Measurements from ENCODE around the gene IPO7. TPM values are rescaled to one million over a fixed set of nuclear protein-coding genes. Genes with fewer than 3 reads are reported as not detected.
"Not testable (repeated sequence)": the region's sequence is repeated elsewhere in the genome, so short reads cannot be mapped to it uniquely, and the experiment has no call there.

The IPO7 gene
- total RNA-seq, 1 experiment from 2014 or later: 176 TPM

- no peak for DNase-seq (ENCODE audit: low read depth)
Observed at GRCh38 chr11:9397746-9398680, 13.6 kb downstream of the IPO7 start.

GRCh38 chr11:9399466-9399865 is 15.0 kb downstream of the IPO7 start:
- no peak for DNase-seq (ENCODE audit: low read depth)

DNA sequence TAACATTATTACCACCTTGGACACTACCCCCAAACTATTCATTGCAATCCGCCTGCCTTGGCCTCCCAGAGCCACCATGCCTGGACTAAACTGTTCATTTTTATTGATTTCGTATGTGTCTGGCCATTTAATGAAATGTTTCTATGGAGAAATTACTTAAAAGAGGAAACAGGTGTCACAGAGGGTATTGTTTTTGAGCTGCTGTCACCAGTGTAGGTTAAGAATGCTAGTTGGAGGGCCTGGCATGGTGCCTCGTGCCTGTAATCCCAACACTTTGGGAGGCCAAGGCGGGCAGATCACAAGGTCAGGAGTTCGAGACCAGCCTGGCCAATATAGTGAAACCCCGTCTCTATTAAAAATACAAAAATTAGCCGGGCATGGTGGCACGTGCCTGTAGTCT is 17.4 kb downstream of the IPO7 start:
- not testable (repeated sequence) for DNase-seq (ENCODE audit: low read depth)

DNA sequence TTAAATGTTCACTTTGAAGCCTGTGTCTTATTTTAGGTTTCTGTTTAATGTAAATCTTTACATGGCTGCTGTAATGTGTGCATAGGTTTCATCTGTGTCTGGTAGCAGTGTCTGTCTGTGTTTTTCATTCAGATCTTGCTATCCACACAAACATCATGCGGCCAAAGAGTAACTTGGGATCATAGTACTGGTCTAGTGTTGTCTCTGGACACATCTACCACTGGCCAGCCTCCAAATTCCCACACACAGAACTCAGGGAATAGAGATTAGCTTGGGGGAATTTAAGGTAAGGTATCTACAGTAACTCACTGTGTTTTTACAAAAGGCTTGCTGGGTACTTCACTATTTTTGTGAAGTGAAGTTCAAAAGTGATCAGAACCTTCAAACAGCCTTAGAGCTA is 44.3 kb downstream of the IPO7 start:
- DNase-seq (ENCODE audit: low read depth): no peak

- no peak for DNase-seq (ENCODE audit: low read depth)
Observed at GRCh38 chr11:9438611-9439010, 54.2 kb downstream of the IPO7 start.

DNA sequence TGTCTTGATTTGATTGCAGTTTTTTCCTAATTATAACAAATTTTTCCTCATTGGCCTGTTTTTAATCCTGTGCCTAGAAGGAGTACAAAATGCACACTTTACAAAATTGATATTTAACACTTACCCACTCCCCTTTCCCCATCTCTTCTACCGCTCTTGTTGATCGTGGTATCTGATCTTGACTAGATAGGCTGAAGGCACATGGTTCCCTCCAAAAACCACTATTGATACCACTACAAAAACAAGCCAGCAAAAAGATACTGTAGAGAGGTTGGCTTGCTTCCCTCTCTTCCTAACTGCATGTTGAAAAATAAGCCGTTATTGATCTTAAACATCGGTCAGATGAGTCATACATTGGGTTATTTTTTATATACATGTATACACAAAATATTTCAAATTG is 61.8 kb downstream of the IPO7 start:
- DNase-seq (ENCODE audit: low read depth): no peak

DNA sequence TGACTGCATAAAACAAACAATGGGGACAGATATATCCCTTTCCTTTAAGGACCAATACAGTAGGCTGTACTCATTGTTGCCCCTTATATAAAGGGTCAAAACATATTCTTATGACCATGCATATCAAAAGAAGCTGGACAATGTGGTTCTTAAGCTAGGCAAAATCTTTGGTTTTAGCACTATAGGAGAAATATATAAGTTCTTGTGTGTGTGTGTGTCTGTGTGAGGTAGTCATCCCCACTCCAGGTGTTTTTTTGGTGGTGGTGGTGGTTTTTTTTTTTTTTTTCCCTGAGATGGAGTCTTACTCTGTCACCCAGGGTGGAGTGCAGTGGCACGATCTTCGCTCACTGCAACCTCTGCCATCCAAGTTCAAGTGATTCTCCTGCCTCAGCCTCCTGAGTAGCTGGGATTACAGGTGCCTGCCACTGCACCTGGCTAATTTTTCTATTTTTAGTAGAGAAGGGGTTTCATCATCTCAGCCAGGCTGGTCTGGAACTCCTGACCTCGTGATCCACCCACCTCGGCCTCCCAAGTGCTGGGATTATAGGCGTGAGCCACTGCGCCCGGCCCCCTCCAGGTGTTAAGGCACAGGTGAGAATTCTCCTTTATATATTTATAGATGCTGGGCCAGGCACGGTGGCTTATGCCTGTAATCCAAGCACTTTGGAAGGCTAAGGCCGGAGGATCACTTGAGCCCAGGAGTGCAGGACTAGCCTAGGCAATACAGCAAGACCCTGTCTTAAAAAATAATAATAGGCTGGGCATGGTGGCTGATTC is 64.3 kb downstream of the IPO7 start:
- DNase-seq (ENCODE audit: low read depth): no peak

DNA sequence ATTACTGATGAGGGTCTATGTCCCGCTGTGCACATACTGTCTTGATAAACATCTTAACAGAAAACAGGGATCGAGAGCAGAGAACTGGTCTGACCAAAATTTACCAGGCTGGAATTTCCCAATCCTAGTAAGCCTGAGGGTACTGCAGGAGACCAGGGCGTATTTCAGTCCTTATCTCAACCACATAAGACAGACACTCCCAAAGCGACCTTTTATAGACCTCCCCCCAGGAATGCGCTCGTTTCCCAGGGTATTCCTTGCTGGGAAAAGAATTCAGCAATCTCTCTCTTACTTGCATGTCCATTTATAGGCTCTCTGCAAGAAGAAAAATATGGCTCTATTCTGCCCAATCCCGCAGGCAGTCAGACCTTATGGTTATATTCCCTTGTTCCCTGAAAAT is 67.6 kb downstream of the IPO7 start:
- not testable (repeated sequence) for DNase-seq (ENCODE audit: low read depth)

DNA sequence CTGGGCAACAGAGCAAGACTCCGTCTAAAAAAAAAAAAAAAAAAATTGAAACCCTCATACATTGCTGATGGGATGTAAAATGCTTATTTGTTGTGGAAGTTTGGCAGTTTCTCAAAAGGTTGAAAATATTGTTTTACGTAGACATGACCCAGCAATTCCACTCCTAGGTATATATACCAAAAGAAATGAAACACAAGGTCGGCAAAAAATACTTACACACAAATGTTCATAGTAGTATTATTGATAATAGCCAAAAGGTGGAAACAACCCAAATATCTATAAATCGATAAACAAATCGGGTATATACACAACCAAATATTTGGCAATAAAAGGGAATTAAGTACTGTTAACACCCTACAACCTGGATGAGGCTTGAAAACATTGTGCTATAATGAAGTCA is 71.3 kb downstream of the IPO7 start:
- DNase-seq (ENCODE audit: low read depth): no peak

DNA sequence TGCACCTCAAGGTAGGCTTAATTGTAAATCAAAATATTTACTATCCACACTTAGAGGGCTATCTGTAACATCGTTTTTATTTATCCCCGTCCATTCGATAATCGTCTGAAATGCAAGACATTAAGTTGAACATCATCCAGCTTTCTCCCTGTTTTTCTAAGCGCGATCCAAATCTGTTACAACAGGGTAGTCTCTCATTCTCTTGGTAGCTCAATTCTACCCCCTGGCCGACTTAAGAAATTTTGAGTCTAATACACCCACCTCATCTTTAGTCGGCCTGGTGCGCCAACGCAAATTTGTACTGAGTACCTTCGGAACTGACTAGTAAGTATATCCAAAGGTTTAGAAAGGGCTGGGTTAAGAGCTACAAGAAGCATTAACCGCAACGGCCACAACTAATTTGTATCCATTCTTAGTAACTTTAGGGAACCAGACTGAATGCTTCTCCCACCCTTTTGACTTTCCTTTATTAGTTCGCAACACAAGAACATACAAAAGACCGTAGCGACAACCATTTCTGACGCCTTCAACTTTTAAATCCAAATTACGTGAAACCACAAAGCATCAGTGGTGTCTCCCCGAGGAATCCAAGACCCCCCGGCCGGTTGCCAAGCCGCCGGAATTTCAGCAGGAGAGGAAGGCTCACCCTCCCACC is 75.3 kb downstream of the IPO7 start:
- peak; percentile 33 for DNase-seq (ENCODE audit: low read depth)

DNA sequence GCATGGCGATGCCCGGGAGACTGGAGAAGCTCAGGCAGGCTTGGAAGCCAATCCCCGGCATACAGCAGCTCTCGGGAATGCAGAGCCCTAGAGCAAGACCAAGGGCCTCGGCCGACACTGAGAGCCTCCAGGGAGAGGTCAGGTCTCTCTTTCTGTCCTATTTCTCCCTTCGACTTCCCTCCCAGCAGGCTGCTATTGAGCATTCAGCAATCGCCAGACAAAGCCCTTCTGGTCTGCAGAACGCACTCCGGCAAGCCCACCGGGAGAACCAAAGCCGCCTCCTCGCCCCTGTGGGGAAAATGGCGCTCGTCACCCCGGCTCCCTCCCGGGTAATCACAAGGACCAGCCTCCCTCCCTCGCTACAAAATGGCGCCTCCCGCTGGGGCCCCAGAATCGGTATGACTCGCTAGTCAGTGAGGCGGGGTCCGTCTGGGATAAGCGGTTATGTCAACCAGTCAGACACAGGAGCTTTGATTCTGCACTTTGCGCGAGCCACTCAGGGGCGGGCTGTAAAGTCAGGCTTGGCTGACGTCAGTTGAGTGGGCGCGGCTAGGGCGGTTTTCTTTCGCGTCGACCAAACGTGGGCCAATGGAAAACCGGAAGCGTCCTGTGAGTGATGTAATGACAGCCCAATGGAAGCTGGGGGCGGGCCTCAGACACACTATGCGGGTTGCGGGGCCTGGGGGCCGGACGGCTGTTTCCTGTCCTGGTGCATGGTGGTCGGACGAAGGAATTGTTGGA is 76.0 kb downstream of the IPO7 start, which contains the start of gene ZNF143:
ZNF143 (plus strand) TSS at position 691 of the 741 bp plus-strand sequence. CDS start 10,297 bp downstream, outside the sequence.
- peak; percentile 100 for DNase-seq (ENCODE audit: low read depth)

DNA sequence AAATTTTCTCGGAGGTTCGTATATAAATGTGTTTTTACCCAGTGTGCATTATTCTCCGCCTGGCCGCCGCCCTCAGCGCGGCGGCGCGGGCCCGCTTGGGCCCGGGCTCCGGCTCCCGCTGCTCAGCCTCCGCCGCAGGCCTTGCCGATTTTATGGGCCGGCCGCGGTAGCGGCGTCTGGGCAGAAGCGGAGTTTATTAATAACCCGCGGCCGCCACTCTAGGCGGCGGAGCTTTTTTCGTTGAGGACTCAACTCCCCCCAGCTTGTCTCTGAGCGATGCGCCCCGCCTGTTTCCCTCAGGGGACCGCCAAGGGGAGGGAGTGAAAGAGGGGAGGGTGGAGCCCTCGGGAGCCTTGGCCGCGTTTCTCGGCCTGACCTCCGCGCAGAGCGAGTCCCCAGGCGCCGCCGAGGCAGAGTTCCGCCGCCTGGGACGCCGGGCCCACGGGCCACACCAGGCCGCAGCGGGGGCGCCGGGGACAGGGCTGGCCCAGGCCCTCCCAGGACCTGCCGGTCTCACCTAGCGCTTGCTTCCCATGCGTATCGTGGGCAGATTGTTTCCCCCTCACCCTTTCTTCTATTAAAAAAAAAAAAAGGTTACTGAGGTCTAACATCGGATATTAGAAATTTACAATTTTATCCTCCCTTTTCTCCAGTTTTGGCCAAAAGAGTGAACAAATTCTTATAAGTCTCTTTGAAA is 76.8 kb downstream of the IPO7 start:
- no peak for DNase-seq (ENCODE audit: low read depth)

DNA sequence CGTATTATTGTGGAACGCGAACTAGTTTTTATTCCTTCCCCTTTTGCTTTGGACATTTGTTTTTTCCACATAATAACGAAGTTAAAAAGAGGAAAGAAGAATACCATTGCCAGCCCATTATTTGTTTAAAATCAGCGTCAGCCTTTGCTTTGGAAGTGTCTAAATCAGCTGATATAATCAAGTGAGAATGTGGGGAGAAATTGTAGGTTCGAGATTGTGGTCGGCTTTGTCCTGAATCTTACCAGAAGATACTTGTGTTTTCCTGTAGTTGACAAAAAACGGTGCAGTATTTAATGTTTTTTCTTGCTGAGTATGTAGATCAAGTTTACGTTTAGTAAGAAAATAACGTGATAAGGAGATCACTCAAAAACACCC is 77.3 kb downstream of the IPO7 start:
- DNase-seq (ENCODE audit: low read depth): peak; percentile 25

GRCh38 chr11:9462172-9462799 is 77.8 kb downstream of the IPO7 start:
- peak; percentile 18 for DNase-seq (ENCODE audit: low read depth)

DNA sequence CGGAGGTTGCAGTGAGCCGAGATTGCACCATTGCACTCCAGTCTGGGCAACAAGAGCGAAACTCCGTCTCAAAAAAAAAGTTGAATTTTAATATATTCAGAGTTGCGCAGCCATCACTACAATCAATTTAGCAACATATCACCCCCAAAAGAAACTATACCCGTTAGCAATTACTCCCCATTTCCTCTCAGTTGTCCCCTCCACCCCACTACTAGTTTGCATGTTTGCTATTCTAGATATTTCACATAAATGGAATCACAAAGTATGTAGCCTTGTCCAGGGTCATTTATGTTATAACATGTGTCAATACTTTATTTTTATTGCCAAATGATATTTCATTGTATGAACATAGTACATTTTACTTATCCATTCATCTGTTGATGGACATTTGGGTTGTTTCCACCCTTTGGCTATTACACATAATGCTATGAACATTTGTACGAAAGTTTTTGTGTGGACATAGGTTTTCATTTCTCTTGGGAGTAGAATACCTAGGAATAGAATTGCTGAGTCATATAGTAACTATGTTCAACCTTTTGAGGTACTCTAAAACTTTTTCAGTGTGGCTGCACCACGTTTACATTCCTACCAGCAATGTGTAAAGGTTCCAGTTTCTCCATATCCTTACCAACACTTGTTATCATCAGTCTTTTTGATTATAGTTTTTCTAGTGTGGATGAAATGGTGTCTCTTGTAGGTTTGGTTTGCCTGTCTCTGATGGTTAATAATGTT is 78.5 kb downstream of the IPO7 start:
- peak; percentile 10 for DNase-seq (ENCODE audit: low read depth)

DNA sequence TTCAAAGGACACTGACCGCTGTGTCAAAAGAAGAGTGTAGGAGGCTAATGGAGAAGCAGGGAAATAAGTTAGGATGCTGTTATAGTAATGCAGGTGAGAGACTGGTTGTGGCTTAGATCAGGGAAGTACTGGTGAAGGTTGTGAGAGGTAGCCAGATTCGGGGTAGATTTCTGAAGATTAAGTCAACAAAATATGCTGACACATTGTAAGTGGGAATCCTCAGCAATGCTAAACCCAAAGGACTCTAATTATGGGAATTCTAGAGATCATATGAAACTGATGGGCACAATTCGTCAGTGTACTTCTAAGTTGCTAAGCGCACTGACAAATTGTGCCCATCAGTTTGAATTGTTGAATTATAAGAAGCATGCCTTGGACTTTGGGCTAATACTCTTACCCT is 86.3 kb downstream of the IPO7 start:
- no peak for DNase-seq (ENCODE audit: low read depth)

DNA sequence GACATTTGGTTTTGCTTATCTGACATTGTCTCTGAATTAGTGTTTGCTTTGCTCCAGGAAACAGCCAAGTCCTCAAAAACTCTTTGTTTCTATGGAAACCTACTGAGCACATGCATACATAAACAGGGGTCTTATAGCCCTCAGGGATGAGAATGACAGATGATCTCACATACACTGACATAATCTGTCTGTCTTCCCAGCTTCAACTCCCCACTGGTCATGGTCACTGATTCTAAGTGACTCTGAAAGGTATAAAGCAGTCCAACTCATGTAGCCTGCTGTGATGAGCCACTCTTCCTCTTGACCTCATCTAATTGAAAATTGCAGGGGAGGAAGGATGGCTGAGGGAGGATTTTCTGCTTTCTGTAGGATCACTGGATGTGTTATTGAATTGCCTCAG is 89.0 kb downstream of the IPO7 start:
- no peak for DNase-seq (ENCODE audit: low read depth)

DNA sequence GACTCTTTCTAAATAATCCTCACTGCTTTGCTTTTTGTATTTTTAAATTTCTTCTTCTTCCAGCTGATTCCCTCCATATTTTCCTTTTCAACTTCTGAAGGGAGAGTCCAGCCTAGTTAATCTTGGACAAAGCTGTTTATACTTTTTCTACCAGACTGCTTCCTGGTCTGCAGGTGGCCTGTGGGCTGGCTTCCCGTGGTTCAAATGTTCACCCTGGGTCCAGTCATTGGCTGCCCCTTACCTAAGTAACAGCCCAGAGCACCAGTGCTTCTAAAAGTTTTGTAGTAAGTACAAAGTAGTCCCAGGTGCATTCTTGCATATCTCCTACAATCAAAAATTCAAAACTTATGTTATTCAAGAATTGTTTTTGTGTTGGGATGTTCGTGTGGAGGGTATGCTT is 95.4 kb downstream of the IPO7 start:
- no peak for DNase-seq (ENCODE audit: low read depth)

DNA sequence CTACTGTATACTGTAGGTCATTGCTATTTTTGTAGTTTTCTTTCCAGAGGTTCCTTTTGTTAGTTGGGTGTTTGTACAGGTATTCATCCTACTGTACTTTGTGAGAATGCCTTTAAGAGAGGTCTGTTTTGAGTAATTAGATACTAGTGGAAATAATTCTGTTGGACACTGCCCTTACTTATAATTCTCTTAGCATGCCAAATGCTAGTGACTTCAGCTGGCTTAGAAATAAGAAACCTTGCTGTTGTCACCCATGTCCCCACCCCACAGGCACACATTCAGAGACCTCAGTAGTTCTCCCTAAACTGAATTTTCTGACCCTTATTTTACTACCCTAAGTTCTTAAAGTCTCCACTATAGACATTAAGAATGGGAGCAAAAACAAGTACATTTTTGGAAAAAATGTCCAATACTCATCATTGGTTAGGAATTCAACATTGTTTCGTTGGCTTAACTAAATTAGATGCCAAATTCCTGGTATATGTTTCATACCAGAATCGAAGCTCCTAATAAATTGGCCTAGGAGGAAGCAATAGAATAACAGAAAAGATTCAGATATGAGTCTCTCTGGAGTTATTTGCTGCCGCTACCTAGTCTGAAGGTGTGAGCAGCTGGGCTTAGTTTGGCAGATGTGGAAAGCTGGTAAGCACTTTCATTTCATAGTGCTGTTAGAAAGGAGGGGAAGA is 104.8 kb downstream of the IPO7 start:
- DNase-seq (ENCODE audit: low read depth): peak; percentile 19
